ENCODE data around the gene RNF146.

Gene RNF146

GRCh38 chr6:127267646-127268625 lies 1.3 kb downstream of the RNF146 start:
- ATAC-seq (ENCODE audit: low read depth): no peak; the same call in 1 of the 3 replicates
- H3K36me3 ChIP-seq (ENCODE audit: low read depth): no peaks in the 10 kb centered on the region; the same call in none of the 2 replicates
- H3K4me1 ChIP-seq (ENCODE audit: insufficient read depth, poor library complexity, severe bottlenecking): peaks cover 24% of the 10 kb centered on the region
- no peak for DNase-seq (ENCODE audit: low spot score)
- no peaks in the 10 kb centered on the region for H3K9me3 ChIP-seq (ENCODE audit: severe bottlenecking)
- H3K27ac ChIP-seq (ENCODE audit: poor library complexity, severe bottlenecking): peak overlapping the region; percentile 72
- peak overlapping the region; percentile 69 for H3K4me3 ChIP-seq (ENCODE audit: severe bottlenecking)
- no peak for TF ChIP-seq CTCF (IDR thresholded peaks at IDR 0.05; ENCODE audit: poor library complexity, severe bottlenecking)
- H3K27me3 ChIP-seq (ENCODE audit: insufficient read depth, poor library complexity, severe bottlenecking): no peaks in the 10 kb centered on the region

- DNase-seq (ENCODE audit: low spot score): no peak
- H3K36me3 ChIP-seq (ENCODE audit: low read depth): no peaks in the 10 kb centered on the region; the same call in none of the 2 replicates
- H3K4me3 ChIP-seq (ENCODE audit: severe bottlenecking): no peak overlapping the region
- no peak for ATAC-seq (ENCODE audit: low read depth)
- peaks cover 20% of the 10 kb centered on the region for H3K4me1 ChIP-seq (ENCODE audit: insufficient read depth, poor library complexity, severe bottlenecking)
- no peak overlapping the region for H3K27ac ChIP-seq (ENCODE audit: poor library complexity, severe bottlenecking)
- no peaks in the 10 kb centered on the region for H3K27me3 ChIP-seq (ENCODE audit: insufficient read depth, poor library complexity, severe bottlenecking)
- TF ChIP-seq CTCF (IDR thresholded peaks at IDR 0.05; ENCODE audit: poor library complexity, severe bottlenecking): no peak
- H3K9me3 ChIP-seq (ENCODE audit: severe bottlenecking): no peaks in the 10 kb centered on the region
Observed at GRCh38 chr6:127272576-127272975, 5.9 kb downstream of the RNF146 start.

GRCh38 chr6:127273499-127273898 lies 6.8 kb downstream of the RNF146 start:
- H3K9me3 ChIP-seq (ENCODE audit: severe bottlenecking): no peaks in the 10 kb centered on the region
- H3K36me3 ChIP-seq (ENCODE audit: low read depth): no peaks in the 10 kb centered on the region; the same call in none of the 2 replicates
- H3K4me1 ChIP-seq (ENCODE audit: insufficient read depth, poor library complexity, severe bottlenecking): peaks cover 18% of the 10 kb centered on the region
- H3K27ac ChIP-seq (ENCODE audit: poor library complexity, severe bottlenecking): no peak overlapping the region
- H3K4me3 ChIP-seq (ENCODE audit: severe bottlenecking): no peak overlapping the region
- DNase-seq (ENCODE audit: low spot score) (no peak), ATAC-seq (ENCODE audit: low read depth) (no peak)
- TF ChIP-seq CTCF (IDR thresholded peaks at IDR 0.05; ENCODE audit: poor library complexity, severe bottlenecking): no peak
- no peaks in the 10 kb centered on the region for H3K27me3 ChIP-seq (ENCODE audit: insufficient read depth, poor library complexity, severe bottlenecking)

- H3K4me3 ChIP-seq (ENCODE audit: severe bottlenecking): no peak overlapping the region
- H3K4me1 ChIP-seq (ENCODE audit: insufficient read depth, poor library complexity, severe bottlenecking): no peaks in the 10 kb centered on the region
- DNase-seq (ENCODE audit: low spot score): no peak
- TF ChIP-seq CTCF (IDR thresholded peaks at IDR 0.05; ENCODE audit: poor library complexity, severe bottlenecking): no peak
- ATAC-seq (ENCODE audit: low read depth): no peak
- H3K27me3 ChIP-seq (ENCODE audit: insufficient read depth, poor library complexity, severe bottlenecking): no peaks in the 10 kb centered on the region
- peaks cover 17% of the 10 kb centered on the region for H3K36me3 ChIP-seq (ENCODE audit: low read depth)
- H3K27ac ChIP-seq (ENCODE audit: poor library complexity, severe bottlenecking): no peak overlapping the region
- H3K9me3 ChIP-seq (ENCODE audit: severe bottlenecking): no peaks in the 10 kb centered on the region
Observed at GRCh38 chr6:127276331-127276730, 9.7 kb downstream of the RNF146 start.
